Keratinocyte (primary cell): ENCODE measurements around the gene ARID5B.

ENCODE experiments used
- CTCF ChIP-seq, 3 experiments: IDR thresholded peaks in 1 of 3; conservative IDR thresholded peaks in 1 of 3; optimal IDR thresholded peaks in 1 of 3; 2 replicates in 2 of 3; 3 replicates in 1 of 3; pipeline versions ENCODE3 to v1.5.1; 2011; ENCODE audit warnings: low read length in 3 of 3, mild to moderate bottlenecking in 3 of 3, moderate library complexity in 2 of 3, control low read depth in 1 of 3, inconsistent platforms in 1 of 3; ENCODE audit not compliant: insufficient read depth in 2 of 3; ENCODE audit errors: extremely low read depth in 1 of 3
- EZH2 ChIP-seq: IDR thresholded peaks from one replicate; pipeline ENCODE4 v1.6.1; 2012; ENCODE audit warnings: inconsistent platforms, mild to moderate bottlenecking, low read length, moderate library complexity

GRCh38 chr10:61939902-61940301 is 38.4 kb downstream of the ARID5B start:
- no peak for TF ChIP-seq CTCF (optimal IDR thresholded peaks at IDR 0.05 in 1 of 3, IDR thresholded peaks at IDR 0.05 in 1 of 3, conservative IDR thresholded peaks at IDR 0.05 in 1 of 3; ENCODE audit: extremely low read depth in 1 of 3, insufficient read depth in 2 of 3, low read length in 3 of 3)
- TF ChIP-seq EZH2 = no peak
